Measurements from ENCODE around the gene SHC3. TPM values are rescaled to one million over a fixed set of nuclear protein-coding genes. Genes with fewer than 3 reads are reported as not detected.

The SHC3 gene
- total RNA-seq, 4 donors from 2014 or later, result 2.3 to 4.9 (median 4.8) TPM

DNA sequence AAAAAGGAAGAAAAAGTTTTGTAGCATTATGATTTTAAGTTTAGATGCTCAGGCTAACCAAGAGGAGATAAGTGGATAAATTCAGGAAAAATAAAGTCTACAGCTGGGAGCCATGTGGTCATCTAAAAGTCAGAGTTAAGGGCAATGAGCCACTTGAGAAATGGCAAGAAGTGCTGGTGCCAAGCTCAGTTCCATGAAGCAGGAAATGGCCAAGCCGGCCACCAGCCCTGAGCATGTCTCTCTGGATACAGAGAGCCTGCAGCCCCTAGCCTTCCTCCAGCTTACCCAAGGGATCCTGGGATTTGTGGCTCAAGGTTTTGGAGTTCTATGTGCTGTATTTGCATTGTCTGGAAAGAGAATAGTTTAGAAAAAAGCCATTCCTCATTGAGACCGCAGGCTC is 199.6 kb downstream of the SHC3 start:
- H3K27ac ChIP-seq, result peak overlapping the region in 3 of 4 donors; percentile 49 to 74 (median 49)
- H3K4me1 ChIP-seq, result peaks cover 3 to 54% (median 10%) of the 10 kb centered on the region in 3 donors
- TF ChIP-seq POLR2AphosphoS5 (IDR thresholded peaks at IDR 0.05) (no peak), EP300 (IDR thresholded peaks at IDR 0.05) (no peak), POLR2A (IDR thresholded peaks at IDR 0.05) (no peak)
- TF ChIP-seq, protein P1, sequence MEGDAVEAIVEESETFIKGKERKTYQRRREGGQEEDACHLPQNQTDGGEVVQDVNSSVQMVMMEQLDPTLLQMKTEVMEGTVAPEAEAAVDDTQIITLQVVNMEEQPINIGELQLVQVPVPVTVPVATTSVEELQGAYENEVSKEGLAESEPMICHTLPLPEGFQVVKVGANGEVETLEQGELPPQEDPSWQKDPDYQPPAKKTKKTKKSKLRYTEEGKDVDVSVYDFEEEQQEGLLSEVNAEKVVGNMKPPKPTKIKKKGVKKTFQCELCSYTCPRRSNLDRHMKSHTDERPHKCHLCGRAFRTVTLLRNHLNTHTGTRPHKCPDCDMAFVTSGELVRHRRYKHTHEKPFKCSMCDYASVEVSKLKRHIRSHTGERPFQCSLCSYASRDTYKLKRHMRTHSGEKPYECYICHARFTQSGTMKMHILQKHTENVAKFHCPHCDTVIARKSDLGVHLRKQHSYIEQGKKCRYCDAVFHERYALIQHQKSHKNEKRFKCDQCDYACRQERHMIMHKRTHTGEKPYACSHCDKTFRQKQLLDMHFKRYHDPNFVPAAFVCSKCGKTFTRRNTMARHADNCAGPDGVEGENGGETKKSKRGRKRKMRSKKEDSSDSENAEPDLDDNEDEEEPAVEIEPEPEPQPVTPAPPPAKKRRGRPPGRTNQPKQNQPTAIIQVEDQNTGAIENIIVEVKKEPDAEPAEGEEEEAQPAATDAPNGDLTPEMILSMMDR (IDR thresholded peaks at IDR 0.05), result no peak
- H3K9me3 ChIP-seq, result no peaks in the 10 kb centered on the region
- 63 to 100% methylated on average over 1 of the region's 2 CpGs for WGBS, 2 donors (ENCODE audit: low coverage in 1 of 2)
- H3K4me3 ChIP-seq, result no peak overlapping the region
- no peaks in the 10 kb centered on the region for H3K27me3 ChIP-seq
- no peaks in the 10 kb centered on the region for H3K36me3 ChIP-seq
- no peak for ATAC-seq

DNA sequence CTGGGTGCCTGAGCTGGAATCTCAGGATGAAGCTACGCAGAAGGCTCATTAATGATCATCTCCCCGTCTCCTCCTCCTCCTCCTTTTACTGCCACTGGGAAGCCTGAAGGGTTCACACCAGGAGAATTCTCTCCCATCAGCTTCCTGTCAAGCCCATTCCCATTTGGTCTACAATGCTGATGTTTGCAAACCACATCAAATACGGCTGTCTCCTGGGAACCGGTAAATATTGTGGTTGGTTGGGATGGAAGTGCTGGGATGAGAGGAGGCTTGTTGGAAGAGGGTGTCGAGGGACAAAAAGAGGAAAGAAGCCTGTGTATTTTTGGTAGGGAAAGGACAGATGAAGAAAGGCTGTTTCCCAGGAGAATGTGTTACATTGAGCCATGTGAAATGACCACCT is 200.6 kb downstream of the SHC3 start:
- no peak for ATAC-seq
- H3K27me3 ChIP-seq, result no peaks in the 10 kb centered on the region
- no peak for TF ChIP-seq POLR2AphosphoS5 (IDR thresholded peaks at IDR 0.05)
- no peak for TF ChIP-seq POLR2A (IDR thresholded peaks at IDR 0.05)
- no peak for TF ChIP-seq EP300 (IDR thresholded peaks at IDR 0.05)
- TF ChIP-seq, protein P1 (IDR thresholded peaks at IDR 0.05), result no peak
- H3K4me1 ChIP-seq, result peaks cover 3 to 54% (median 10%) of the 10 kb centered on the region in 3 donors
- WGBS, 2 donors (ENCODE audit: low coverage in 1 of 2), result 15 to 39% methylated on average over 4 to 5 of the region's 5 CpGs
- no peak overlapping the region for H3K4me3 ChIP-seq
- peaks cover 0 to 2% (median 0%) of the 10 kb centered on the region in 3 donors for H3K9me3 ChIP-seq
- H3K27ac ChIP-seq, result peak overlapping the region in 3 of 4 donors; percentile 49 to 80 (median 74)
- no peaks in the 10 kb centered on the region for H3K36me3 ChIP-seq

DNA sequence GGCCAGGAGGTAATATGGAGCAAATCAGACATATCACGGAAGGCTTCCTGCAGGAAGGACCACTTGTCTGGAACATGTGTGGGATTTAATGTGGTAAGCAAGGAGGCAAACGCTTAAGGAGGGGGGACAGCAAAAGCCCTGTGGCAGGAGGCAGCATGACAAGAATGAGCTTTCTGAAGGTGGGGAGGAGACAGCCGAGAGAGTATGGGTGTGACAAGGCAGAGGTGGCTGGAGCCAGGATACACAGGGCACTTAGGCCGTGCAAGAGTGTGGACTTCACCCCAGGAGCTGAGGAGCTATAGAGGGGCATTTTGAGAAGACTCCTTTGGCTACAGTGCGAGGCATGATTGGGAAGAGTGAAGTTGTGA is 201.7 kb downstream of the SHC3 start:
- TF ChIP-seq POLR2A (IDR thresholded peaks at IDR 0.05) (no peak), EP300 (IDR thresholded peaks at IDR 0.05) (no peak), POLR2AphosphoS5 (IDR thresholded peaks at IDR 0.05) (no peak)
- TF ChIP-seq, protein P1 (IDR thresholded peaks at IDR 0.05), result no peak
- peaks cover 3 to 54% (median 10%) of the 10 kb centered on the region in 3 donors for H3K4me1 ChIP-seq
- WGBS, 2 donors (ENCODE audit: low coverage in 1 of 2), result 71 to 93% methylated on average over 4 to 5 of the region's 5 CpGs

DNA sequence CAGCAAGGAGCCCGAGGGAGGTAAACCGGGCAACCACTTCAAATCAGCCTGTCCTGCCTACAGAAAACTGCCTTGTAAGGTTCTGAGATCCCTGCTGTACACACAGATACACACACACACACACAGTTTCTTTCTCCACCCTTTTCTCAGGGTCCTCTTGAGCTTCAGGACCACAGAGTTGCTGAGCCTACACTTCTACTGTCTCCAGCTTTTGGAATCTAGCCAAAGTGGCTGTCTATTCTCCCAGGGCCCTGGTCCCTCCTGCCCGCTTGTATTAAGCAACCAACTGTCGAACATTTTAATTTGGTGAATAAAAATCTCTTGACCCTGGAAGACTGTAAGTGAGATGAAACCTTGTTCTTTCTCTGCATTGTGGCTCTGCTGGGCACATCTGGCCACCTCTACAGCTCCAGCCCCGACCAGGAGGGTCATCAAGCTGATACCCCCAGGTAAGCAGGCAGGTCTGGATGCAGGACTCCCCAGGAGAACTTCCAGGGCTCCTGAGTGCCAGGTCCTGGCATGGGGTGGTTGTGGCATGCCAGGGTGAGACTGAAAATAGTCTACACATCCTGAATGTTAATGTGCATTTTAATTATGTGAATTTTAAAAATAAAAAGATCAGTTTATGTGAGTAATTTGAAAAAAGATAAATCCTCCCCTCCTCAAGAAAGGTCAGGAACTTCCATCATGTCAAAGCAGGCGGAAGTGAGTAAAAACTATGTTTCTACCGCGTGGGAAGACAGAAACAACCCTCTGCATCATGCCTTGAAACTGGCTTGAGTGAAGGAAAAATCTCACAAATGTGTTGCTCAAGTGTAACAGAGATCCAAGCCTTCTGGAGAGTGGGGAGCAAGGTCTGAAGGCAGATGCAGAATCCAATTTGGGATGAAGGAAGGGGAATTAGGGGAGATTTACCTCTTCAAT is 202.4 kb downstream of the SHC3 start:
- Histone ChIP-seq H3K4me1 (peaks cover 3 to 51% (median 8%) of the 10 kb centered on the region in 3 donors), H3K27me3 (no peaks in the 10 kb centered on the region), H3K27ac (peak overlapping the region in 3 of 4 donors; percentile 37 to 74 (median 49)), H3K9me3 (peaks cover 0 to 8% (median 0%) of the 10 kb centered on the region in 3 donors), H3K36me3 (no peaks in the 10 kb centered on the region), H3K4me3 (no peak overlapping the region)
- ATAC-seq, result no peak
- TF ChIP-seq EP300 (IDR thresholded peaks at IDR 0.05), result no peak
- TF ChIP-seq, protein P1 (IDR thresholded peaks at IDR 0.05), result no peak
- TF ChIP-seq POLR2AphosphoS5 (IDR thresholded peaks at IDR 0.05), result no peak
- TF ChIP-seq POLR2A (IDR thresholded peaks at IDR 0.05), result no peak
- WGBS, 2 donors (ENCODE audit: low coverage in 1 of 2), result 42 to 51% methylated on average over 5 to 8 of the region's 8 CpGs

More for the DNA sequence above, 201.7 kb downstream of the SHC3 start:
- ATAC-seq, result no peak
- H3K27me3 ChIP-seq, result no peaks in the 10 kb centered on the region
- H3K9me3 ChIP-seq, result peaks cover 0 to 8% (median 0%) of the 10 kb centered on the region in 3 donors
- H3K36me3 ChIP-seq, result no peaks in the 10 kb centered on the region
- H3K4me3 ChIP-seq, result no peak overlapping the region
- H3K27ac ChIP-seq, result peak overlapping the region in 3 of 4 donors; percentile 37 to 74 (median 49)

Data from gastroesophageal sphincter (tissue), 4 donors.